ENCODE measurements around the gene UNC45A. TPM values are rescaled to one million over a fixed set of nuclear protein-coding genes. Genes with fewer than 3 reads are reported as not detected.

Gene UNC45A
- total RNA-seq, 3 donors from 2014 or later (not counting 1 experiment from before 2014, with no cell fraction given) = 39.0 to 58.1 (median 51.5) TPM

DNA sequence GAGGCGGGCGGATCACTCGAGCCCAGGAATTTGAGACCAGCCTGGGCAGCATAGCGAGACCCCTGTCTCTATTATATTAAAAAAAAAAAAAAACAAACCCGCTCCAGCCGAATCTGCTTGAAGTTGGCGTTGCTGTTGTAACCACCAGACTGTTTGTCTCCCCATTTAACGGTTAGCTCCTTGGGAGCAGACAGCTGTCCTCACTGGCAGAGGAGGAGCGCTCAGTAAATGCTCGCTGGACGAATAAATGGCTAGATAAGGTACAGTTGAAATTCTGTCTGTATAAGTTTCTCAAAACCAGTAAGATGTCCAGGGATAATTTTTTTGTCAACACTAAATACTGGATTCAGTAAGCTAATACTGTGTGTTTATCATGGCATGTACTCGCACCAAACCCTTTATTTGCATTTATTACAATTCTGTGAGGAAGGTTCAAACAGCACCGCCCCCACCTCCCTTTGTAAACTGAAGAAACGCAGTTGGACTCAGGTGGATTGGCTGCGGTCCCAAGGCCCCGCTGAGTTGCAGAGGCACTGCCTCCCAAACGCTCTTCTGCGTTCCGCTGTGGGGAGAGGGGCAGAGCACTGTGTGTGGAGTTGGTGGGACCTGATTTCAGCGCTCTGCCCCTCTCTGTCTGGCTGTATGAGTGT, 20.7 kb downstream of the UNC45A start:
- H3K36me3 ChIP-seq (ENCODE audit: control insufficient read depth, insufficient read depth, low read length) = peaks cover 29% of the 10 kb centered on the region
- H3K27ac ChIP-seq (ENCODE audit: low read length) = no peak overlapping the region
- H3K27me3 ChIP-seq (ENCODE audit: control insufficient read depth, insufficient read depth, low read length) = no peaks in the 10 kb centered on the region

DNA sequence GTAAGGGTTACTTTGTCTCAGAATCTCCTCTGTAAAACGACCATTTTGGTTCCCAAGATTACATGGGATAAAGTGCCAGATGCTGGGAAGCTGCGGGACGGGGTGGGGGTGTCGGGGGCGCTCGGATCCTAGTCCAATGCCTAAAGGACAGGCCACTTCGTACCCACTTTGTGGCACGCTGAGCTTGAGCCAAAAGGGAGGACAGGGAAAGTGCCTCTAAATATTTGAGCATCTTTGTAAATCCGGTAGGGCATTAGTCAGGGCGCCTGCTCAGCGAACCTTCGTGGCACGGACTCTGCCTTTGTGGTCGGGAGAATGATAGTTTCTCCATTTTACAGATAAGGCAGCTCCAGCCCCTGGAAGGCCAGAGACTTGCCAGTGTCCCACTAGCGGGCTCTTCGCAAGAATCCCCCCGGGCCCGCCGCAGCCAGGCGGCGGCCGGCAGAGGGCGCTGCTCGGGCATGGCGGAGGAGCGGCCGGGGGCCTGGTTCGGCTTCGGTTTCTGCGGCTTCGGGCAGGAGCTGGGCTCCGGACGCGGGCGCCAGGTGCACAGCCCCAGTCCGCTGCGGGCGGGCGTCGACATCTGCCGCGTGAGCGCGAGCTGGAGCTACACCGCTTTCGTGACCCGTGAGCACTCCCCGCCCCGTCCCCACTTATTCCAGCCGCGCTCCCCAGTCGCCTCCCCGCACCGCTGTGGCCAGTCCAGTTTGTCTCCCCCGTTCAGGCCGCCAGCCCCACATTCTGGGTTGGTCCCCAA, 21.4 kb downstream of the UNC45A start:
- H3K9me3 ChIP-seq (ENCODE audit: control insufficient read depth, insufficient read depth, low read length) = no peaks in the 10 kb centered on the region
- H3K4me1 ChIP-seq (ENCODE audit: control insufficient read depth, insufficient read depth, low read length) = peaks cover 20% of the 10 kb centered on the region
- Mint-ChIP-seq H3K4me1 (peaks cover 0 to 10% of the 10 kb centered on the region in 2 donors), H3K27ac (no peak overlapping the region), H3K36me3 (no peaks in the 10 kb centered on the region), H3K4me3 (peak overlapping the region; percentile 63), H3K9me3 (no peaks in the 10 kb centered on the region), H3K27me3 (ENCODE audit: low read depth in 2 of 2) (no peaks in the 10 kb centered on the region)
- DNase-seq (peak; percentile 62 to 76), ATAC-seq (peak in 2 of 3 donors; percentile 18 to 19)
- TF ChIP-seq, protein P1, sequence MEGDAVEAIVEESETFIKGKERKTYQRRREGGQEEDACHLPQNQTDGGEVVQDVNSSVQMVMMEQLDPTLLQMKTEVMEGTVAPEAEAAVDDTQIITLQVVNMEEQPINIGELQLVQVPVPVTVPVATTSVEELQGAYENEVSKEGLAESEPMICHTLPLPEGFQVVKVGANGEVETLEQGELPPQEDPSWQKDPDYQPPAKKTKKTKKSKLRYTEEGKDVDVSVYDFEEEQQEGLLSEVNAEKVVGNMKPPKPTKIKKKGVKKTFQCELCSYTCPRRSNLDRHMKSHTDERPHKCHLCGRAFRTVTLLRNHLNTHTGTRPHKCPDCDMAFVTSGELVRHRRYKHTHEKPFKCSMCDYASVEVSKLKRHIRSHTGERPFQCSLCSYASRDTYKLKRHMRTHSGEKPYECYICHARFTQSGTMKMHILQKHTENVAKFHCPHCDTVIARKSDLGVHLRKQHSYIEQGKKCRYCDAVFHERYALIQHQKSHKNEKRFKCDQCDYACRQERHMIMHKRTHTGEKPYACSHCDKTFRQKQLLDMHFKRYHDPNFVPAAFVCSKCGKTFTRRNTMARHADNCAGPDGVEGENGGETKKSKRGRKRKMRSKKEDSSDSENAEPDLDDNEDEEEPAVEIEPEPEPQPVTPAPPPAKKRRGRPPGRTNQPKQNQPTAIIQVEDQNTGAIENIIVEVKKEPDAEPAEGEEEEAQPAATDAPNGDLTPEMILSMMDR (IDR thresholded peaks at IDR 0.05) = peak; percentile 89
- 24% methylated on average over 56 of the region's 56 CpGs for WGBS (ENCODE audit: insufficient coverage)
- no peak overlapping the region for H3K27ac ChIP-seq (ENCODE audit: low read length)
- H3K4me3 ChIP-seq (ENCODE audit: low read length) = peak overlapping the region; percentile 16
- no peaks in the 10 kb centered on the region for H3K27me3 ChIP-seq (ENCODE audit: control insufficient read depth, insufficient read depth, low read length)
- H3K36me3 ChIP-seq (ENCODE audit: control insufficient read depth, insufficient read depth, low read length) = peaks cover 27% of the 10 kb centered on the region
- intact Hi-C loops (cut with micrococcal nuclease) = loop anchor here (1.0 to 2.0 kb wide), 2 partner anchors 92 to 315 kb away; no protein-coding TSS in a partner anchor

More for the DNA sequence above, 20.7 kb downstream of the UNC45A start:
- intact Hi-C loops (cut with micrococcal nuclease) = loop anchor here (1.0 to 2.0 kb wide), 3 partner anchors 21 to 316 kb away; partner anchors contain the start of gene UNC45A
- 83% methylated on average over 20 of the region's 20 CpGs for WGBS (ENCODE audit: insufficient coverage)
- ATAC-seq (no peak), DNase-seq (no peak)
- TF ChIP-seq, protein P1 (IDR thresholded peaks at IDR 0.05) = no peak
- no peaks in the 10 kb centered on the region for H3K9me3 ChIP-seq (ENCODE audit: control insufficient read depth, insufficient read depth, low read length)
- Mint-ChIP-seq H3K27ac (peak overlapping the region; percentile 82 to 91), H3K4me3 (peak overlapping the region; percentile 85), H3K36me3 (no peaks in the 10 kb centered on the region), H3K9me3 (no peaks in the 10 kb centered on the region), H3K27me3 (ENCODE audit: low read depth in 2 of 2) (no peaks in the 10 kb centered on the region), H3K4me1 (peaks cover 0 to 10% of the 10 kb centered on the region in 2 donors)
- H3K4me1 ChIP-seq (ENCODE audit: control insufficient read depth, insufficient read depth, low read length) = peaks cover 20% of the 10 kb centered on the region
- H3K4me3 ChIP-seq (ENCODE audit: low read length) = peak overlapping the region; percentile 71

DNA sequence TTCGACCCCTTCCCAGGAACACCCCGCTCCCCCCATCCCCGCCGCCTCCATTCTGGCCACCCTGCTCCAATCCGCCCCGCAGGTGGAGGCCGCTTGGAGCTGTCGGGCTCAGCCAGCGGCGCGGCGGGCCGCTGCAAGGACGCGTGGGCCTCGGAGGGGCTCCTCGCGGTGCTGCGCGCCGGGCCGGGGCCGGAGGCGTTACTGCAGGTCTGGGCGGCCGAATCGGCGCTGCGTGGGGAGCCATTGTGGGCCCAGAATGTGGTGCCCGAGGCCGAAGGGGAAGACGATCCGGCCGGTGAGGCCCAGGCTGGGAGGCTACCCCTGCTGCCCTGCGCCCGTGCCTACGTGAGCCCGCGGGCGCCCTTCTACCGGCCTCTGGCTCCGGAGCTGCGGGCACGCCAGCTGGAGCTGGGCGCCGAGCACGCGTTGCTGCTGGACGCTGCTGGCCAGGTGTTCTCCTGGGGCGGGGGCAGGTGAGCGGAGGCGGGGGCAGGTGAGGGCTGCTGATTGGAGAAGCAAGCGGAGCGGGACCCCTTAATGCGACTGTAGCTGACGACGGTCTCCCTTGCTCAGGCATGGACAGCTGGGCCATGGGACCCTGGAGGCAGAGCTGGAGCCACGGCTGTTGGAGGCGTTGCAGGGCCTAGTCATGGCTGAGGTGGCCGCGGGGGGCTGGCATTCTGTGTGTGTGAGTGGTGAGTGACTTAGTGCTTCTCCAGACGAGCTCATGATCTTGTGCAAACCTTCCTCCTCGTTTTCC, 22.1 kb downstream of the UNC45A start:
- WGBS (ENCODE audit: insufficient coverage) = 75% methylated on average over 63 of the region's 63 CpGs
- no peak overlapping the region for H3K27ac ChIP-seq (ENCODE audit: low read length)
- no peaks in the 10 kb centered on the region for H3K9me3 Mint-ChIP-seq
- no peaks in the 10 kb centered on the region for H3K36me3 Mint-ChIP-seq
- TF ChIP-seq, protein P1 (IDR thresholded peaks at IDR 0.05) = no peak
- intact Hi-C loops (cut with micrococcal nuclease) = loop anchor here (2.0 kb wide), 1 partner anchor 92 kb away; no protein-coding TSS in a partner anchor
- ATAC-seq (no peak), DNase-seq (no peak)
- peak overlapping the region; percentile 63 for H3K4me3 Mint-ChIP-seq
- peaks cover 20% of the 10 kb centered on the region for H3K4me1 ChIP-seq (ENCODE audit: control insufficient read depth, insufficient read depth, low read length)
- H3K36me3 ChIP-seq (ENCODE audit: control insufficient read depth, insufficient read depth, low read length) = peaks cover 23% of the 10 kb centered on the region
- H3K4me3 ChIP-seq (ENCODE audit: low read length) = peak overlapping the region; percentile 16
- H3K27ac Mint-ChIP-seq = no peak overlapping the region
- H3K4me1 Mint-ChIP-seq = peaks cover 0 to 10% of the 10 kb centered on the region in 2 donors
- H3K27me3 Mint-ChIP-seq (ENCODE audit: low read depth in 2 of 2) = no peaks in the 10 kb centered on the region
- H3K9me3 ChIP-seq (ENCODE audit: control insufficient read depth, insufficient read depth, low read length) = no peaks in the 10 kb centered on the region
- H3K27me3 ChIP-seq (ENCODE audit: control insufficient read depth, insufficient read depth, low read length) = no peaks in the 10 kb centered on the region
